Activated T-cell treated with anti-CD3 and anti-CD28 coated beads, Interleukin-2, amount 50 U/mL, for 24 hours (primary cell): ENCODE data around the gene HYOU1.
"Not testable (repeated sequence)": the region's sequence is repeated elsewhere in the genome, so short reads cannot be mapped to it uniquely, and the experiment has no call there.

Experiments
- DNase-seq: peaks from one replicate; pipeline ENCODE4 v3.0.0-alpha.2; 2020
- H3K27ac Mint-ChIP-seq: 2 replicates; pipeline ENCODE4 v1.8.0; 2020; ENCODE audit warnings: mild to moderate bottlenecking, mixed read lengths
- H3K27me3 Mint-ChIP-seq: 2 replicates; pipeline ENCODE4 v1.8.0; 2020; ENCODE audit warnings: mixed read lengths
- H3K36me3 Mint-ChIP-seq: 2 replicates; pipeline ENCODE4 v1.8.0; 2020; ENCODE audit warnings: low read depth, mixed read lengths
- H3K4me1 Mint-ChIP-seq: 2 replicates; pipeline ENCODE4 v1.8.0; 2020; ENCODE audit warnings: low read depth, mixed read lengths
- H3K4me3 Mint-ChIP-seq: 2 replicates; pipeline ENCODE4 v1.8.0; 2020; ENCODE audit warnings: mild to moderate bottlenecking, moderate library complexity, mixed read lengths
- H3K9me3 Mint-ChIP-seq: 2 replicates; pipeline ENCODE4 v1.8.0; 2020; ENCODE audit warnings: mixed read lengths

HYOU1 gene, protein sequence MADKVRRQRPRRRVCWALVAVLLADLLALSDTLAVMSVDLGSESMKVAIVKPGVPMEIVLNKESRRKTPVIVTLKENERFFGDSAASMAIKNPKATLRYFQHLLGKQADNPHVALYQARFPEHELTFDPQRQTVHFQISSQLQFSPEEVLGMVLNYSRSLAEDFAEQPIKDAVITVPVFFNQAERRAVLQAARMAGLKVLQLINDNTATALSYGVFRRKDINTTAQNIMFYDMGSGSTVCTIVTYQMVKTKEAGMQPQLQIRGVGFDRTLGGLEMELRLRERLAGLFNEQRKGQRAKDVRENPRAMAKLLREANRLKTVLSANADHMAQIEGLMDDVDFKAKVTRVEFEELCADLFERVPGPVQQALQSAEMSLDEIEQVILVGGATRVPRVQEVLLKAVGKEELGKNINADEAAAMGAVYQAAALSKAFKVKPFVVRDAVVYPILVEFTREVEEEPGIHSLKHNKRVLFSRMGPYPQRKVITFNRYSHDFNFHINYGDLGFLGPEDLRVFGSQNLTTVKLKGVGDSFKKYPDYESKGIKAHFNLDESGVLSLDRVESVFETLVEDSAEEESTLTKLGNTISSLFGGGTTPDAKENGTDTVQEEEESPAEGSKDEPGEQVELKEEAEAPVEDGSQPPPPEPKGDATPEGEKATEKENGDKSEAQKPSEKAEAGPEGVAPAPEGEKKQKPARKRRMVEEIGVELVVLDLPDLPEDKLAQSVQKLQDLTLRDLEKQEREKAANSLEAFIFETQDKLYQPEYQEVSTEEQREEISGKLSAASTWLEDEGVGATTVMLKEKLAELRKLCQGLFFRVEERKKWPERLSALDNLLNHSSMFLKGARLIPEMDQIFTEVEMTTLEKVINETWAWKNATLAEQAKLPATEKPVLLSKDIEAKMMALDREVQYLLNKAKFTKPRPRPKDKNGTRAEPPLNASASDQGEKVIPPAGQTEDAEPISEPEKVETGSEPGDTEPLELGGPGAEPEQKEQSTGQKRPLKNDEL

DNA sequence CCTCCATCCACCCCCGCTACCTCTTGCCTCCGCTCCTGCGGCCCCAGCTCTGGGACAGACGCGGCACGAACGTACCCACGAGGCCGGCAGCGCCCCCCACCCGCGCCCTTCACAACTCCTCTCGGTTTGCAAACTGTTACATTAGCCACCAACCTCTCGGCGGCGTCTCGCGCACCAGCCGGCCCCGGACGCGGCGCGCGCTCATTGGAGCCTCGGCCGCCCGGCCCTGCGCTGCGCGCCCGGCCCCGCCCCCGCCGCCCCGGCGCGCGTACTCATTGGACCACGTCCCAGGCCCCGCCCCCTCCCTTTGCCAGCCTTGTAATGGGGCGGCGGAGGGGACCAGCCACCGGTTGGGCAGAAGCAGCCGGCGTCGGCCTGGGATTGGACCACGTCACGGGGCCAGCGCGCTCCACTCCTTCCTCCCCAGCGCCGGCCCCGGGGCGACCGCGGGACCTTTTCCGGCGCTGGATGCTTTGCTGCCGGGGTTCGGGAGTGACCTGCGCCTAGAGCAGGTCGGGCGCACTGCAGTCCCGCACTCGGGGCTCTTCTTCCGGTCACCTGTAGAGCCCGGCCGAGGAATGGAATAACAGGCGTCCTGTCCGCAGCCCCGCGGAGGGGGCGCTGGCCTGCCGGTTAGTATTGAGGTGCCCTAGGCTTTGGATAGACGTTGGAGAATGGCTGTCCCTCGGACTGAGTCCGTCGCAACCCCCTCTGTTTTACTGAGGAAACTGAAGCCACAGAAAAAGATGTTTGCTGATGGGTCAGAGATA lies at the start of gene HYOU1:
Gene HYOU1 (minus strand): TSS at position 206 of the 770 bp plus-strand sequence. CDS start 1,045 bp downstream, outside the sequence.
- no peaks in the 10 kb centered on the region for H3K9me3 Mint-ChIP-seq
- H3K4me3 Mint-ChIP-seq, result peak within 1 kb of the TSS; percentile 96
- H3K4me1 Mint-ChIP-seq, result peaks cover 47% of the 10 kb centered on the region
- peaks cover 66% of the 10 kb centered on the region for H3K36me3 Mint-ChIP-seq
- no peaks in the 10 kb centered on the region for H3K27me3 Mint-ChIP-seq
- H3K27ac Mint-ChIP-seq, result peak within 1 kb of the TSS; percentile 98
- DNase-seq, result peak; percentile 98

DNA sequence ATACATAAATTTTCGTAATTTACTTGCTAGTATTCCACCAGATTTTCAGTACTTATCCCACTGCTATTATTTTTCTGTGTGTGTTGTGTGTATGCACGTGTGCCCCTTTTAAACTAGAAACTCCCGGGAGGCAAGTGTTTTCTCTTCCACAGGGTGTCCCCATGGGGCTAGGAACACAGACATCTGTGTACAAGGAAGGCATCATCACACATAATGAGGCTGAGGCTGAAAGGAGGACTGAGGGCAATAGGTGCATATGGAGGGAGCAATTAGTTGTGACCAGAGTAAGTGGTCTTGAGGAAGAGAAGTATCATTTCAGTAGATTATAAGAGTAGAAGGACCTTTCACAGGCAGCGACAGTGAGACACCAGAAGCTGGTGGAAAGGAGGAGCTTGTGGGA lies 46.8 kb upstream of the HYOU1 start:
- peak overlapping the region; percentile 41 for H3K4me3 Mint-ChIP-seq
- H3K27me3 Mint-ChIP-seq, result no peaks in the 10 kb centered on the region
- no peak for DNase-seq
- no peaks in the 10 kb centered on the region for H3K9me3 Mint-ChIP-seq
- H3K27ac Mint-ChIP-seq, result peak overlapping the region; percentile 99
- peaks cover 44% of the 10 kb centered on the region for H3K36me3 Mint-ChIP-seq
- H3K4me1 Mint-ChIP-seq, result peaks cover 51% of the 10 kb centered on the region

- H3K27me3 Mint-ChIP-seq, DNase-seq, H3K9me3 Mint-ChIP-seq: not testable (repeated sequence)
- Mint-ChIP-seq H3K4me3 (peak overlapping the region; percentile 88), H3K27ac (peak overlapping the region; percentile 99), H3K4me1 (peaks cover 47% of the 10 kb centered on the region), H3K36me3 (peaks cover 44% of the 10 kb centered on the region)
Observed at GRCh38 chr11:119103161-119103664, 46.2 kb upstream of the HYOU1 start.

DNA sequence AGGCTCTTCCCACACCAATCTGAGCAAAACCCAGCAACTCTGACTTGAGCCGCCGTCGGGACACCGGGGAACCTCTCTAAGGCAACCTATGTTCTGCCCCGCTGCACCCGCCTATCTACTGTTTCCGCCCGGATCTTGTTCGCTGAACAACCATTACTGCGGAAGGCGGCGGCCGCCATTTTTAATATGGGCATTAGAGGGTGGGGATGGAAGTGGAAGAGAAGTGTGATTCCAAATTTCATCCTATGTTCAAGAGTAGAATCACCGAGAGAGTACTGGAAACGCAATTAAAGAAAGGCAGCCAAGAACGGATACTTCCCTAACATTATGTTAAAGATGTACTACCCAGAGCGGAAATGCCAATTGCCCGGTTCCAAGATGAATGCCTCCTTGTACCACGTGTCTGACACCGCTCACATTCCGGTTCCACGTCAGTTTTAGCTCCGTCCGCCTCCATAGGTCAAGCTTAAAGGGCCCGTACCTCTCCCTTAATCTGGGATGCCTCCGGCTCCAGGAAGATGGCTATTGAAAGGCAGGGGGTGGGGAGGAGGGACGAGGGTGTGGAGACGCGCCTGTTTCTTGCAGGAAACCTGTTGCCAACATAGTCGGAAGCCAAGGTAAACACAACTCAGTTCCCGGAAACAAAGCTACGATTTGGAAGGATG lies 44.9 kb upstream of the HYOU1 start, which contains the start of gene DPAGT1:
Gene DPAGT1 (minus strand): TSS at position 95 of the 665 bp plus-strand sequence. CDS start 198 bp downstream, outside the sequence.
- Mint-ChIP-seq H3K9me3 (no peaks in the 10 kb centered on the region), H3K27me3 (no peaks in the 10 kb centered on the region), H3K27ac (peak within 1 kb of the TSS; percentile 99), H3K4me3 (peak within 1 kb of the TSS; percentile 88), H3K4me1 (peaks cover 45% of the 10 kb centered on the region), H3K36me3 (peaks cover 52% of the 10 kb centered on the region)
- DNase-seq, result peak; percentile 89

DNA sequence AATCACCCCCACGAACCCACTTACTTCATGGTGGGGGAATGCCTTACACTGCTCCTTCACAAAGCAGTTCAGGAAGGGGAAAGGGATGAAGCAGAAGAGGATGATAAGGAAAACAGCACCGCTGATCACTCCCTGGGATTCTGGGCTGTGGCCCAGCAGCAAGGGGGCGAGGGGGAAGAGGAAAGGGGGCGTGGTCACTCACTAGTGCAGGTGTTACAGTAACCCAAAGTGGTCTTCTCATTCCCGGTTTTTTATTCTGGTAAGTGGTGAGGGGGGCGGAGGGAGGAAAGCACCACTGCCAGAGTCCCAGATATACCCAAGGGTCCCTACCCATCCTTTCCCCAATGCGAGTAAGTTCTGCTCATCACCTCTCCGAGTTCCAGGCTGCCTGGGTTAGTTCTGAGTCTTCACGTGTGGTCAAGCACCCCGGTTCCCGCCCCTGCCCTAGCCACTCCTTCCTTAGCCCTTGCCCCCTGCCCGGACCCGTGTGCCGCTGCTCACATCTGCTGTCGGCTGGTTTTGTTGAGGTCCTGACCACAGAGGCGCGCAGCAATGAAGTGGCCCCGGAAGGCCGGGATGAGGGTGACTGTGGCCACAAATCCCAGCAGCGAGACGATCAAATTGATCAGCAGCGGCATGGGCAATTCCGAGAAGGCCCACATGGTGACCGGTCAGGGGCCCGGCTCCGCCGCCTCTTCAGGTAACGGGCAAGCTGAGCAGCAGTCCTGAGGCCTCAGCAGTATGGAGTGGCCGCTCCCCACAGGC lies 44.2 kb upstream of the HYOU1 start:
- H3K9me3 Mint-ChIP-seq, result no peaks in the 10 kb centered on the region
- no peak for DNase-seq
- H3K36me3 Mint-ChIP-seq, result peaks cover 57% of the 10 kb centered on the region
- peaks cover 43% of the 10 kb centered on the region for H3K4me1 Mint-ChIP-seq
- no peaks in the 10 kb centered on the region for H3K27me3 Mint-ChIP-seq
- peak overlapping the region; percentile 99 for H3K27ac Mint-ChIP-seq
- H3K4me3 Mint-ChIP-seq, result peak overlapping the region; percentile 88

DNA sequence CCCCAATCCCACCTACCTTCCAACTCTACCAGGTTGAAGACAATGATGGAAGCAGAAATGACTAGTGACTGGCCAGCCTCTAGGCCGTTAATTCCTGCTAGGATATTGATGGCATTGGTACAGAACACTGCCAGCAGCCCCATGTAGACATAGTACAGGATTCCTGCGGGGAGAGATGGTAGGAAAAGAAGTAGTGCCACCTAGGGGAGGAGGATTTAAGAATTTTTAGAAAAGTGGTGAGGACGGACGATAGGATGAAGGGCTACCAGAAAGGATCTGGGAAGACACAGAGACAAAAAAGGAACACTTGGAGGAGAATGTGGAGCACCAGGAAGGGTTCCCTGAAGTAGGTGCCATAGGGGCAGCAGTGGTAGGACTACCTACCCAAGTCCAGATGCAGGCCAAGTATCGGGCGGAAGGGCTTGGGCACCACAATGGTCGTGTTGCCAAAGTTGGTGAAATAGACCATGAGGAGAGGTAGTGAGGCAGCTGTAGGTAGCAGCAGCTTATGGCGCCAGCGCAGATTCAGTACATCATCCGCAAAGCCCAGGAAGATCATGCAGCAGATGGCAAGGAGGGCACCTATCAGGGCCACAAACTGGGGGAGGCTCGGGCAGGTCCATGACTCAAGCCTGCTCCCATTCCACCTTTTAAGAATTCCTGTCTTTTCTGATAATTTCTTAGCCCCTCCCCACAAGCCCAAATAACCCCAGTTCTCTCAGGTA lies 43.4 kb upstream of the HYOU1 start:
- no peaks in the 10 kb centered on the region for H3K9me3 Mint-ChIP-seq
- peaks cover 46% of the 10 kb centered on the region for H3K4me1 Mint-ChIP-seq
- H3K4me3 Mint-ChIP-seq, result peak overlapping the region; percentile 88
- H3K27ac Mint-ChIP-seq, result peak overlapping the region; percentile 99
- H3K27me3 Mint-ChIP-seq, result peaks cover 1% of the 10 kb centered on the region
- no peak for DNase-seq
- H3K36me3 Mint-ChIP-seq, result peaks cover 64% of the 10 kb centered on the region

GRCh38 chr11:119099711-119100110 lies 42.7 kb upstream of the HYOU1 start:
- Mint-ChIP-seq H3K4me1 (peaks cover 43% of the 10 kb centered on the region), H3K27ac (peak overlapping the region; percentile 99)

DNA sequence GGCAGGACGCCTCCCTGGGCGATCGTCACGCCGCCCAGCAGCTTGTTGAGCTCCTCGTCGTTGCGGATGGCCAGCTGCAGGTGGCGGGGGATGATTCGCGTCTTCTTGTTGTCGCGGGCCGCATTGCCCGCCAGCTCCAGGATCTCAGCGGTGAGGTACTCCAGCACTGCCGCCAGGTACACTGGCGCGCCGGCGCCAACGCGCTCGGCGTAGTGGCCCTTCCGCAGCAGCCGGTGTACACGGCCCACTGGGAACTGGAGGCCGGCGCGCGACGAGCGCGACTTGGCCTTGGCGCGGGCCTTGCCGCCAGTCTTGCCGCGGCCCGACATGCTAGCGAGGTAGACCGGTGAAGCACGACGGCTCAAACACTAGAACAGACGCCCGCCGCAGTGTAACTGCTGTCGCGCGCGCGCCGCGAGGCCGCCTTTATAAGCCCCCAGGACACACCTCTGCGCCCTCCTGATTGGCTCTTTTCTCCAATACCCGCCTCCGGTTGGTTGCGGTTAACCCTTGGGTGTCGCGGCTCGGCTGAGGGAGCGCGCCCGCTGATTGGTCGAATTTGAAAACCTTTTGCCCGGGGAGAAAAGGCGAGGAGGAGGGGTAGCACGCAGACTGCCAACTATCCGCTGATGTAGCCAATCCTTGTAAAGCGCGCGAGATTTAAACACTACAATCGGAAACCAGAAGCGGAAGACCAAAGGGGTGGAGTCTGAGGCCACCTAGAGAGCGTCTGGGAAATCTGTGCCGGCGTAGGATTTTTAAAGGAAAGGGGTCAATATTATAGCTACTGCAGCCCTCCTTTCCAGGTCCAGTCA lies 38.3 kb upstream of the HYOU1 start:
- peaks cover 50% of the 10 kb centered on the region for H3K4me1 Mint-ChIP-seq
- peak overlapping the region; percentile 93 for H3K4me3 Mint-ChIP-seq
- peaks cover 3% of the 10 kb centered on the region for H3K27me3 Mint-ChIP-seq
- peak overlapping the region; percentile 97 for H3K27ac Mint-ChIP-seq
- peak; percentile 99 for DNase-seq
- no peaks in the 10 kb centered on the region for H3K9me3 Mint-ChIP-seq
- H3K36me3 Mint-ChIP-seq, result peaks cover 95% of the 10 kb centered on the region

More at GRCh38 chr11:119099711-119100110, 42.7 kb upstream of the HYOU1 start:
- peaks cover 3% of the 10 kb centered on the region for H3K27me3 Mint-ChIP-seq
- peak overlapping the region; percentile 88 for H3K4me3 Mint-ChIP-seq
- DNase-seq, result no peak
- H3K9me3 Mint-ChIP-seq, result no peaks in the 10 kb centered on the region
- H3K36me3 Mint-ChIP-seq, result peaks cover 71% of the 10 kb centered on the region

GRCh38 chr11:119094816-119095065 lies 37.7 kb upstream of the HYOU1 start:
- Mint-ChIP-seq H3K27me3 (peaks cover 3% of the 10 kb centered on the region), H3K27ac (peak overlapping the region; percentile 97), H3K9me3 (no peaks in the 10 kb centered on the region), H3K36me3 (peaks cover 95% of the 10 kb centered on the region), H3K4me1 (peaks cover 45% of the 10 kb centered on the region), H3K4me3 (peak overlapping the region; percentile 93)
- no peak for DNase-seq

- Mint-ChIP-seq H3K4me3 (peak overlapping the region; percentile 93), H3K36me3 (peaks cover 94% of the 10 kb centered on the region), H3K27ac (peak overlapping the region; percentile 97), H3K27me3 (peaks cover 3% of the 10 kb centered on the region), H3K4me1 (peaks cover 43% of the 10 kb centered on the region), H3K9me3 (no peaks in the 10 kb centered on the region)
- peak; percentile 74 for DNase-seq
Observed at GRCh38 chr11:119093942-119094815, 37.2 kb upstream of the HYOU1 start.
